Omental fat pad (tissue), 4 donors: Measurements from ENCODE around the gene SERINC4. TPM values are rescaled to one million over a fixed set of nuclear protein-coding genes. Genes with fewer than 3 reads are reported as not detected.
A peak's percentile ranks its signal among the peaks of the same experiment; 100 is the strongest.

Experiments
- ATAC-seq: fragments of 150-250 bp; one replicate; pipeline ENCODE4 v1.9.1; 2016; ENCODE audit warnings: mild to moderate bottlenecking, moderate library complexity; ENCODE audit not compliant: low FRiP score
- DNase-seq: peaks from one replicate; pipeline ENCODE4 v3.0.0-alpha.2; 2019; ENCODE audit warnings: low spot score
- CTCF ChIP-seq, 3 donors: fragments of 450-650 bp; IDR thresholded peaks; one replicate each; pipeline ENCODE4 v1.5.1; 2016 to 2017; ENCODE audit warnings: antibody characterized with exemption in 3 of 3, mild to moderate bottlenecking in 3 of 3, moderate library complexity in 2 of 3
- total RNA-seq, 4 donors: library from RNA; depleted of rRNA; stranded (reverse); fragments of >200 nt; gene quantifications; one replicate each; pipeline ENCODE4 v1.1.0, GENCODE V29; 2016

Gene SERINC4
- total RNA-seq, 4 donors from 2014 or later: not detected

- TF ChIP-seq CTCF (IDR thresholded peaks at IDR 0.05): no peak
- ATAC-seq (peak; percentile 72), DNase-seq (no peak)
Observed at GRCh38 chr15:43776718-43777266, 23.2 kb downstream of the SERINC4 start, which contains the start of gene ELL3. TSS of gene ELL3 (minus strand) at chr15:43776966. CDS start at chr15:43776901, 65 bp downstream.

- DNase-seq: no peak
- ATAC-seq: peak; percentile 16
- no peak for TF ChIP-seq CTCF (IDR thresholded peaks at IDR 0.05)
Observed at GRCh38 chr15:43776101-43776717, 23.8 kb downstream of the SERINC4 start.

GRCh38 chr15:43775411-43775965 lies 24.5 kb downstream of the SERINC4 start:
- no peak for ATAC-seq
- DNase-seq: no peak
- no peak for TF ChIP-seq CTCF (IDR thresholded peaks at IDR 0.05)

- no peak for DNase-seq
- ATAC-seq: no peak
- TF ChIP-seq CTCF (IDR thresholded peaks at IDR 0.05): no peak
Observed at GRCh38 chr15:43774062-43774461, 26.0 kb downstream of the SERINC4 start.

- ATAC-seq (no peak), DNase-seq (no peak)
- TF ChIP-seq CTCF (IDR thresholded peaks at IDR 0.05): no peak
Observed at GRCh38 chr15:43772624-43773023, 27.4 kb downstream of the SERINC4 start.

- TF ChIP-seq CTCF (IDR thresholded peaks at IDR 0.05): no peak
- DNase-seq (no peak), ATAC-seq (peak; percentile 29)
Observed at GRCh38 chr15:43771816-43772215, 28.2 kb downstream of the SERINC4 start.
